IPS DF 4.7 (cell line): ENCODE measurements around the gene ZNF394.

Experiments used
- DNase-seq: peaks from one replicate; pipeline ENCODE4 v3.0.0-alpha.2; 2013; ENCODE audit warnings: low spot score; ENCODE audit errors: extremely low read depth

ZNF394 gene

DNA sequence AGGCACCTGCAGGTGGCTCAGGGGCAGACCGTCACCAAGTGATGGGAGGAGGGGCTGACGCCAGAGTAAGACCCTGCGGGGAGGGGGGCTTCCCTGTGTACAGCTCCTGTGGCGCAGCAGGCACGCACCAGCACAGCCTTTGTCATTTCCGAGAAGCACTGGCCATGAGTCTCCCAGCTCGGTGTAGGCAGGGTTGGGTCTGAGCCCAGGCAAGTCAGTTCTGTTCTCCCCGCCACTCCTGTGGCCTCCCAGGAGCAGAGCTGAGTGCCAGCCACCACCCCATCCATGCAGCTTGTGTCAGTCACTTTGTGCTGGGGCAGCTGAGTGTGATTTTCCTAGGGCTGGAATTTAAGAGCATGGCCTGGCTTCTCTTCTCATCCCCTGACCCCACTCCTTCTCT is 48.1 kb downstream of the ZNF394 start:
- no peak for DNase-seq

- DNase-seq: no peak
Observed at GRCh38 chr7:99449326-99449725, 50.8 kb downstream of the ZNF394 start.

DNA sequence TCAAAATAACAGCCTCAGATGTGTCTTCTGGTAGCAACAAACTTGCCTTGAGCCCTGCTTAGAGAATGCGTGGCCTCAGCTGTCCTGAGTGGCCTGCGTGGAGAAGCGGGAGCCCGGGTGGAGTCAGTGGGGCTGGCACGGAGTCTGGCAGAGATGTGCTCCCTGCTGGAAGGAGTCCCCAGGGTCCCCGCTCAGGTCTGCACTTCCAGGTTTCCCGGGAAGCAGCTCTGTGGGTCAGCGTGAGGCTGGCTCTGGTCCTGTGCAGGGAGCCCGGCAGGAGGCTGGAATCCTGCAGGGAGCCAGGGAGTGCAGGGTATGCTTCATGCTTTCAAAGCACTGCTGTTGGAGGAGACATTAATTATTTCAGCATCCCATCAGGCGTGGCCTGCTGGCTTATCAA is 51.2 kb downstream of the ZNF394 start:
- no peak for DNase-seq

DNA sequence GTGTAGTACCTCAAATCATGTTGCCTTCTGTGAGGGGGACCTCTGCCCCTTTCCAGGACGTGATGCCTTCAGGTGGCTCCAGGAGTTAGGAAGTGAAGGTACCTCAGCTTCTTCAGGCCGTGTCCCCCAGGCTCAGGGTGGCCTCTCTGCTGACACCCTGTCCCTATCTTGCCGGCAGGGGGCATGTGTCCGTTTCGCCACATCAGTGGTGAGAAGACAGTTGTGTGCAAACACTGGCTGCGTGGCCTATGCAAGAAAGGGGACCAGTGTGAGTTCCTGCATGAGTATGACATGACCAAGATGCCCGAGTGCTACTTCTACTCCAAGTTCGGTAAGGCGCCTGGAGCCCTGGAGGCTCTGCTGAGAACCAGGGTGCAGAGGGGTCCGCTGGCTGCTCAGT is 52.1 kb downstream of the ZNF394 start:
- DNase-seq: no peak

GRCh38 chr7:99446096-99446495 is 54.0 kb downstream of the ZNF394 start:
- DNase-seq: no peak
